Memory B cell (primary cell): Measurements from ENCODE around the gene VAV3.

ENCODE experiments used
- ATAC-seq: fragments of 150-1000 bp; cut with Tn5 transposase; 2 replicates; pipeline ENCODE4 v1.10.0; 2021; ENCODE audit warnings: low read depth, mild to moderate bottlenecking, moderate library complexity
- DNase-seq, 2 donors: peaks; one replicate each; pipeline ENCODE4 v3.0.0; 2022; ENCODE audit warnings: low spot score in 2 of 2
- H3K27ac Mint-ChIP-seq: one replicate; pipeline ENCODE4 v1.8.0; 2022; ENCODE audit warnings: mild to moderate bottlenecking, moderate library complexity, mixed read lengths
- H3K27me3 Mint-ChIP-seq: one replicate; pipeline ENCODE4 v1.8.0; 2022; ENCODE audit warnings: mixed read lengths
- H3K36me3 Mint-ChIP-seq: one replicate; pipeline ENCODE4 v1.8.0; 2022; ENCODE audit warnings: mild to moderate bottlenecking, mixed read lengths
- H3K4me1 Mint-ChIP-seq: one replicate; pipeline ENCODE4 v1.8.0; 2022; ENCODE audit warnings: mixed read lengths
- H3K4me3 Mint-ChIP-seq: one replicate; pipeline ENCODE4 v1.8.0; 2022; ENCODE audit warnings: mild to moderate bottlenecking, moderate library complexity, mixed read lengths
- H3K9me3 Mint-ChIP-seq: one replicate; pipeline ENCODE4 v1.8.0; 2022; ENCODE audit warnings: mixed read lengths

The VAV3 gene

GRCh38 chr1:107623431-107623830 lies 341.5 kb downstream of the VAV3 start:
- H3K36me3 Mint-ChIP-seq, result peaks cover 32% of the 10 kb centered on the region
- H3K27ac Mint-ChIP-seq, result no peak overlapping the region
- peaks cover 18% of the 10 kb centered on the region for H3K4me1 Mint-ChIP-seq
- DNase-seq (no peak), ATAC-seq (no peak)
- H3K9me3 Mint-ChIP-seq, result peaks cover 7% of the 10 kb centered on the region
- H3K27me3 Mint-ChIP-seq, result no peaks in the 10 kb centered on the region
- no peak overlapping the region for H3K4me3 Mint-ChIP-seq

- DNase-seq, result no peak
- no peak for ATAC-seq
- Mint-ChIP-seq H3K27ac (no peak overlapping the region), H3K36me3 (peaks cover 34% of the 10 kb centered on the region), H3K4me1 (peaks cover 18% of the 10 kb centered on the region), H3K4me3 (no peak overlapping the region), H3K27me3 (no peaks in the 10 kb centered on the region), H3K9me3 (peaks cover 7% of the 10 kb centered on the region)
These were observed 342.0 kb downstream of the VAV3 start for GRCh38 chr1:107622966-107623365.

- H3K27ac Mint-ChIP-seq, result no peak overlapping the region
- peaks cover 20% of the 10 kb centered on the region for H3K4me1 Mint-ChIP-seq
- DNase-seq (no peak), ATAC-seq (no peak)
- no peak overlapping the region for H3K4me3 Mint-ChIP-seq
- peaks cover 35% of the 10 kb centered on the region for H3K36me3 Mint-ChIP-seq
- H3K27me3 Mint-ChIP-seq, result no peaks in the 10 kb centered on the region
- H3K9me3 Mint-ChIP-seq, result peaks cover 7% of the 10 kb centered on the region
These were observed 342.4 kb downstream of the VAV3 start for GRCh38 chr1:107622535-107622934.

- H3K4me3 Mint-ChIP-seq, result no peak overlapping the region
- DNase-seq (no peak), ATAC-seq (no peak)
- peaks cover 10% of the 10 kb centered on the region for H3K9me3 Mint-ChIP-seq
- peaks cover 44% of the 10 kb centered on the region for H3K36me3 Mint-ChIP-seq
- H3K4me1 Mint-ChIP-seq, result peaks cover 20% of the 10 kb centered on the region
- no peaks in the 10 kb centered on the region for H3K27me3 Mint-ChIP-seq
- H3K27ac Mint-ChIP-seq, result no peak overlapping the region
These were observed 344.2 kb downstream of the VAV3 start for GRCh38 chr1:107620753-107621152.

GRCh38 chr1:107618539-107618938 lies 346.4 kb downstream of the VAV3 start:
- Mint-ChIP-seq H3K27me3 (no peaks in the 10 kb centered on the region), H3K4me3 (no peak overlapping the region), H3K4me1 (peaks cover 20% of the 10 kb centered on the region), H3K9me3 (peaks cover 12% of the 10 kb centered on the region), H3K27ac (peak overlapping the region; percentile 19), H3K36me3 (peaks cover 58% of the 10 kb centered on the region)
- ATAC-seq (no peak), DNase-seq (no peak)

- H3K27me3 Mint-ChIP-seq, result no peaks in the 10 kb centered on the region
- H3K36me3 Mint-ChIP-seq, result peaks cover 63% of the 10 kb centered on the region
- no peak overlapping the region for H3K4me3 Mint-ChIP-seq
- no peak overlapping the region for H3K27ac Mint-ChIP-seq
- no peak for ATAC-seq
- H3K4me1 Mint-ChIP-seq, result peaks cover 20% of the 10 kb centered on the region
- peaks cover 15% of the 10 kb centered on the region for H3K9me3 Mint-ChIP-seq
- no peak for DNase-seq
These were observed 347.1 kb downstream of the VAV3 start for GRCh38 chr1:107617921-107618320.

GRCh38 chr1:107617456-107617855 lies 347.5 kb downstream of the VAV3 start:
- Mint-ChIP-seq H3K27me3 (no peaks in the 10 kb centered on the region), H3K36me3 (peaks cover 63% of the 10 kb centered on the region), H3K4me1 (peaks cover 17% of the 10 kb centered on the region), H3K4me3 (no peak overlapping the region), H3K9me3 (peaks cover 16% of the 10 kb centered on the region), H3K27ac (no peak overlapping the region)
- ATAC-seq (no peak), DNase-seq (no peak)

GRCh38 chr1:107609808-107610207 lies 355.2 kb downstream of the VAV3 start:
- Mint-ChIP-seq H3K9me3 (peaks cover 12% of the 10 kb centered on the region), H3K4me3 (no peak overlapping the region), H3K4me1 (no peaks in the 10 kb centered on the region), H3K27ac (no peak overlapping the region), H3K36me3 (peaks cover 37% of the 10 kb centered on the region), H3K27me3 (no peaks in the 10 kb centered on the region)
- ATAC-seq, result no peak
- DNase-seq, result no peak

- DNase-seq, result no peak
- H3K36me3 Mint-ChIP-seq, result peaks cover 30% of the 10 kb centered on the region
- peaks cover 3% of the 10 kb centered on the region for H3K4me1 Mint-ChIP-seq
- H3K27ac Mint-ChIP-seq, result no peak overlapping the region
- no peak overlapping the region for H3K4me3 Mint-ChIP-seq
- H3K9me3 Mint-ChIP-seq, result peaks cover 4% of the 10 kb centered on the region
- no peak for ATAC-seq
- no peaks in the 10 kb centered on the region for H3K27me3 Mint-ChIP-seq
These were observed 360.2 kb downstream of the VAV3 start for GRCh38 chr1:107604825-107605224.

- peaks cover 3% of the 10 kb centered on the region for H3K4me1 Mint-ChIP-seq
These were observed 364.3 kb downstream of the VAV3 start for GRCh38 chr1:107600607-107601160.

GRCh38 chr1:107599220-107599619 lies 365.8 kb downstream of the VAV3 start:
- no peak overlapping the region for H3K4me3 Mint-ChIP-seq
- peaks cover 31% of the 10 kb centered on the region for H3K36me3 Mint-ChIP-seq
- no peak for ATAC-seq
- no peaks in the 10 kb centered on the region for H3K9me3 Mint-ChIP-seq
- no peaks in the 10 kb centered on the region for H3K27me3 Mint-ChIP-seq
- DNase-seq, result no peak
- no peaks in the 10 kb centered on the region for H3K4me1 Mint-ChIP-seq
- no peak overlapping the region for H3K27ac Mint-ChIP-seq

More at GRCh38 chr1:107600607-107601160, 364.3 kb downstream of the VAV3 start:
- Mint-ChIP-seq H3K4me3 (no peak overlapping the region), H3K36me3 (peaks cover 32% of the 10 kb centered on the region), H3K9me3 (no peaks in the 10 kb centered on the region), H3K27ac (peak overlapping the region; percentile 12), H3K27me3 (no peaks in the 10 kb centered on the region)
- DNase-seq (no peak), ATAC-seq (no peak)

- H3K9me3 Mint-ChIP-seq, result no peaks in the 10 kb centered on the region
- H3K4me1 Mint-ChIP-seq, result peaks cover 3% of the 10 kb centered on the region
- ATAC-seq (no peak), DNase-seq (no peak)
- H3K4me3 Mint-ChIP-seq, result no peak overlapping the region
- H3K27me3 Mint-ChIP-seq, result no peaks in the 10 kb centered on the region
- H3K36me3 Mint-ChIP-seq, result peaks cover 31% of the 10 kb centered on the region
- H3K27ac Mint-ChIP-seq, result no peak overlapping the region
These were observed 367.7 kb downstream of the VAV3 start for GRCh38 chr1:107597290-107597689.

- H3K27ac Mint-ChIP-seq, result peak overlapping the region; percentile 67
- H3K4me3 Mint-ChIP-seq, result no peak overlapping the region
- no peaks in the 10 kb centered on the region for H3K9me3 Mint-ChIP-seq
- ATAC-seq (no peak), DNase-seq (no peak)
- peaks cover 25% of the 10 kb centered on the region for H3K36me3 Mint-ChIP-seq
- H3K27me3 Mint-ChIP-seq, result no peaks in the 10 kb centered on the region
- peaks cover 9% of the 10 kb centered on the region for H3K4me1 Mint-ChIP-seq
These were observed 370.4 kb downstream of the VAV3 start for GRCh38 chr1:107594536-107594935.

- ATAC-seq (no peak), DNase-seq (no peak)
- Mint-ChIP-seq H3K9me3 (no peaks in the 10 kb centered on the region), H3K36me3 (peaks cover 21% of the 10 kb centered on the region), H3K4me3 (no peak overlapping the region), H3K4me1 (peaks cover 9% of the 10 kb centered on the region), H3K27ac (peak overlapping the region; percentile 67), H3K27me3 (no peaks in the 10 kb centered on the region)
These were observed 371.3 kb downstream of the VAV3 start for GRCh38 chr1:107593501-107594209.
